ENCODE measurements around the gene ANGPTL4. TPM values are rescaled to one million over a fixed set of nuclear protein-coding genes. Genes with fewer than 3 reads are reported as not detected.
"Not testable (repeated sequence)": the region's sequence is repeated elsewhere in the genome, so short reads cannot be mapped to it uniquely, and the experiment has no call there.

Gene ANGPTL4
- polyA plus RNA-seq, 3 donors = 2.6 to 3.9 (median 3.1) TPM

DNA sequence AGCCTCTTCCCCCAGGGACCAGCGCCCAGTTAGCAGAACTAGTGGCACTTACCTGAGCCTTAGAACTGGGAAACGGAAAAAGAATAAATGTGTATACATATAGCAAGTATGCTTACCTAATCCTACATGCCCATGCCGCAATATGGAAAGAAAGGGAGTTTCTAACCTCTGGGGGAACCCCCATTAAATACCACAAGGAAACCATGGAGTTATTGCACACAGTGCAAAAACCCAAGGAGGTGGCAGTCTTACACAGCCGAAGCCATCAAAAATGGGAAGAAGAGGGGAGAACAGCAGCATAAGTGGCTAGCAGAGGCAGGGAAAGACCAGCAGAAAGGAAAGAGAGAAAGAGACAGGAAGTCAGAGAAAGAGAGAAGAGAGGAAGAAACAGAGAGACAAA, 20.6 kb downstream of the ANGPTL4 start:
- not testable (repeated sequence) for DNase-seq (ENCODE audit: extremely low read depth in 1 of 11, low read depth in 9 of 11, low spot score in 4 of 11)

DNA sequence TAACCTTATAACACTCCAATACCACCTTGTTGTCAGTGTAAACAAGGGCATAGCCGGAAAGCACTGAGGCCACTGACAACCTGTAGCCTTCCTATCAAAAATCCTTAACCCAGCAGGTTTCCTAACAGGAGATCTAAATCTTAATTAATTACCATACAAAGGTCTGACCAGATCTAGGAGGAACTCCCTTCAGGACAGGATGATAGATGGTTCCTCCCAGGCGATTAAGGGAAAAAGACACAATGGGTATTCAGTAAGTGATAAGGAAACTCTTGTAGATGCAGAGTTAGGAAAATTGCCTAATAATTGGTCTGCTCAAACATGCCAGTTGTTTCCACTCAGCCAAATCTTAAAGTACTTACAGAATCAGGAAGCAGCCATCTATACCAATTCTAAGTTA, 21.1 kb downstream of the ANGPTL4 start:
- DNase-seq (ENCODE audit: extremely low read depth in 1 of 11, low read depth in 9 of 11, low spot score in 4 of 11) = not testable (repeated sequence)

DNA sequence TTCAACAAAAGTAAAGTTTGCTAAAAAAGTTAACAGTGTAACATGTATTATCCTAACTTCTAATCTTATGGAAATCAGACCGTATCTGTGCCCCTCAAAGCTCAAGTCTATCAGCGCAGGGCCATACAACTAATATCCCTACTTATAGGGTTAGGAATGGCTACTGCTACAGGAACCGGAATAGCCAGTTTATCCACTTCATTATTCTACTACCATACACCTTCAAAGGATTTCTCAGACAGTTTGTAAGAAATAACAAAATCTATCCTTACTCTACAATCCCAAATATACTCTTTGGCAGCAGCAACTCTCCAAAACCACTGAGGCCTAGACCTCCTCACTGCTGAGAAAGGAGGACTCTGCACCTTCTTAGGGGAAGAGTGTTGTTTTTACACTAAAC, 21.6 kb downstream of the ANGPTL4 start:
- not testable (repeated sequence) for DNase-seq (ENCODE audit: extremely low read depth in 1 of 11, low read depth in 9 of 11, low spot score in 4 of 11)

DNA sequence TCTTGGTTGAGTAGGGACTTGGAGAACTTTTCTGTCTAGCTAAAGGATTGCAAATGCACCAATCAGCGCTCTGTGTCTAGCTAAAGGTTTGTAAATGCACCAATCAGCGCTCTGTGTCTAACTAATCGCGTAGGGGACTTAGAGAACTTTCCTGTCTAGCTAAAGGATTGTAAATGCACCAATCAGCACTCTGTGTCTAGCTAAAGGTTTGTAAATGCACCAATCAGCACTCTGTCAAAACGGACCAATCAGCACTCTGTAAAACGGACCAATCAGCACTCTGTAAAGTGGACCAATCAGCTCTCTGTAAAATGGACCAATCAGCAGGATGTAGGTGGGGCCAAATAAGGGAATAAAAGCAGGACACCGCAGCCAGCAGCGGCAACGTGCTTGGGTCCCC, 22.5 kb downstream of the ANGPTL4 start:
- not testable (repeated sequence) for DNase-seq (ENCODE audit: extremely low read depth in 1 of 11, low read depth in 9 of 11, low spot score in 4 of 11)

DNA sequence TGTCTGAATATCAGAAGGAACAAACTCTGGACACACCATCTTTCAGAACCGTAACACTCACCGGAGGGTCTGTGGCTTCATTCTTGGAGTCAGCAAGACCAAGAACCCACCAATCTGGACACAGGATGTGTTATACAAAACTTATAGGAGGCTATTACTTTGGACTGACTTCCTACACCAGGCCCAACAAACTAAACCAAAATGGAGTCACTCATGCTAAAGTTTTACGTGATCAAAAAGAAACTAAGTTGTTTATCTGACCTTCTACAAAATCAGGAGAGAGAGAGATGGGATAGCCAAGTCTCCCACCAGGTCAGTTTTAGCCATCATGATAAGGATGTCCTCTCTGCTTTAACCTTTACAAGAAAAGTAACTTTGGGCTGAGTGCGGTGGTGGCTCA, 23.0 kb downstream of the ANGPTL4 start:
- no peak for DNase-seq (ENCODE audit: extremely low read depth in 1 of 11, low read depth in 9 of 11, low spot score in 4 of 11)

DNA sequence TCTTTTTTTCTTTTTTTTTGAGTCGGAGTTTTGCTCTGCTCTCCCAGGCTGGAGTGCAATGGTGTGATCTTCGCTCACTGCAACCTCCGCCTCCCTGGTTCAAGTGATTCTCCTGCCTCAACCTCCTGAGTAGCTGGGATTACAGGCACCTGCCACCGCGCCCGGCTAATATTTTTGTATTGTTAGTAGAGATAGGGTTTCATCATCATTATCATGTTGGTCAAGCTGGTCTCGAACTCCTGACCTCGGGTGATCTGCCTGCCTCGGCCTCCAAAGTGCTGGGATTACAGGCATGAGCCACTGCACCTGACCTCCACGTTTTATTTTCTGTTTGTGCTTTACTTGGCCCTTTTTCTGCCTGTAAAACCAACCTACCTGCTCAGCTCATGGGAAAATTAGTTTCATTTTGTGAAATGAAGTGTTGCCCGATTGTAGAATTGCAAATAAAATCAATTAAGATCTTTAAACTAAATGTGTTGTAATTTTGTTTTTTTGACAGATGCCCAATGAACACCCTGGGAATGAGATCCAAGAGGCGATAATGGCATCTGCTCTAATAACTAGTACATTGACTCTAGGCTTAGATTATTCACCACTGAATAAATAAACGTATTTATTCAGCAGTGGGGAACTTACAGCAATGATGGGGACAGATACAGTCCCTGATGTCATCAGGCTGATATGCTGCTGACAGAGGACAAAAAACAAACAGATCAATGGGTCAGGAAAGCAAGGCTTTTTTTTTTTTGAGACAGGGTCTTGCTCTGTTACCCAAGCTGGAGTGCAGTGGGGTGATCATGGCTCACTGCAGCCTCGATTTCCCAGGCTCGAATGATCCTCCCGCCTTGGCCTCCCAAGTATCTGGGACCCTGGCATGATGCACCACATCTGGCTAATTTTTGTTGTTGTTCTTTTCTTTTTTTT, 24.0 kb downstream of the ANGPTL4 start:
- DNase-seq (ENCODE audit: extremely low read depth in 1 of 11, low read depth in 9 of 11, low spot score in 4 of 11) = no peak

DNA sequence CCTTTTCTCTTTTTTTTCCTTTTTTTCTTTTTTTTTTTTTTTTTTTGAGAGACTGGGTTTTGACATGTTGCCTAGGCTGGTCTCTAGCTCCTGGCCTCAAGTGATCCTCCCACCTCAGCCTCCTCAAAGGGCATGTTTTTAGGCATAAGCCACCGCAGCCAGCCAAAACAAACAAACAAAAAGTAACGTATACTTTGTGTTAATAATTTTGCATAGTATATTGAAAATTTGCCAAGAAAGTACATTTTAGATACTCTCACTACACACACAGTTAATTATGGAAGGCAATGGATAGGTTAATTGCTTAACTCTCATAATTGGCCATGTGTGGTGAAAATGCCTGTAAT, 24.6 kb downstream of the ANGPTL4 start:
- DNase-seq (ENCODE audit: extremely low read depth in 1 of 11, low read depth in 9 of 11, low spot score in 4 of 11) = no peak

DNA sequence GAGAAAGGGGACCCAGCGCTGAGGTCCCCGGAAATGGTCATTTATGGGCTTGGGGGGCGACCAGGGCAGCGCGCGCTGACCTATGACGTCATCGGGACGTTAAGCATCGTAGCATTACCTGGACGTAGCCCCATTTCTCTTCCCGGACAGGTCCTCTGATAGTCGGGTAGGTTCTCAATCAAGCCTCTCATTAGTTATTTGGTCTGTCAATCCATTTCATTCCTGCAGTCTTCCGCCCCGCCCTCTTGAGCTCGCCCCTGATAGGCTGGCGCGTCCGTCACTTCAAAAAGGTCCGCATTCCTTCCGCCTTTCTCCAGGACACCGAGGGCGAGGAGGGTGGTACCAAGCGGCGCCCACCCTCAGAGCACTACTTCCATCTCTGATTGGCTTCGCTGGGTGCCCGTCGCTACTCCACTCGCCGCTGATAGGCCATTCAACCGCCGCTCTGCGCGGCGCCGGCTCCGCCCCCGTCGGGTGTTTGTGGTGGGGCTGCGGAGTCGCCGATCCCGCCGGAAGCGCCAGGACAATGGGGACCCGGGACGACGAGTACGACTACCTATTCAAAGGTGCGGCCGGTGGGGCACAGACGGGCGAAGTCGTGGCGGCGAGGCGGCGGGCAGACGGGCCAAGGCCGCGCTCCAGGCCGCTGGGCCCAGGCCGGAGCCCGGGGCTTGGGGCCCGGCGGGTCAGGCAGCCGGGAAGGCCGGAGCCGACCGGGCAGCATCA, 26.1 kb downstream of the ANGPTL4 start, which contains the start of gene RAB11B:
TSS of gene RAB11B (plus strand) at position 470 of the 726 bp plus-strand sequence. CDS start at position 527, 57 bp downstream.
- DNase-seq (ENCODE audit: extremely low read depth in 1 of 11, low read depth in 9 of 11, low spot score in 4 of 11) = peak; percentile 98 to 100 (median 99)

DNA sequence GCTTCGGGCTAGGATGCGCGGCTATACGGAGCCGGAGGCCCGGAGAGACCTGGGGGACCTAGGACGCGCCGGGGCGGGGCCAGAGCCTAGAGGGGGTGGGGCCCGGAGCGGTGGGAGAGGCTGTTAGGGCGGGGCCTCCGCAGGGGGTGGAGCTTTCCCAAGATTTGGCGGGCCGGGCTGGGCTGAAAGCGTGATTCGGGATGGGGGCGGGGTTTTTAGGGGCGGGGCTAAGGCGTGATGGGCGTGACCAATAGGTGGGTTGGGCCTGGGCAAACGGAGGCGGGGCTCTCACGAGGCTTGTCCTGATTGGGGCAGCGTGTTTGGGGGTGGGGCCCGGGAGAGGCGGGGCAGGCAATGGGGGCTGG, 26.6 kb downstream of the ANGPTL4 start:
- peak; percentile 70 to 89 (median 77) for DNase-seq (ENCODE audit: extremely low read depth in 1 of 11, low read depth in 9 of 11, low spot score in 4 of 11)

DNA sequence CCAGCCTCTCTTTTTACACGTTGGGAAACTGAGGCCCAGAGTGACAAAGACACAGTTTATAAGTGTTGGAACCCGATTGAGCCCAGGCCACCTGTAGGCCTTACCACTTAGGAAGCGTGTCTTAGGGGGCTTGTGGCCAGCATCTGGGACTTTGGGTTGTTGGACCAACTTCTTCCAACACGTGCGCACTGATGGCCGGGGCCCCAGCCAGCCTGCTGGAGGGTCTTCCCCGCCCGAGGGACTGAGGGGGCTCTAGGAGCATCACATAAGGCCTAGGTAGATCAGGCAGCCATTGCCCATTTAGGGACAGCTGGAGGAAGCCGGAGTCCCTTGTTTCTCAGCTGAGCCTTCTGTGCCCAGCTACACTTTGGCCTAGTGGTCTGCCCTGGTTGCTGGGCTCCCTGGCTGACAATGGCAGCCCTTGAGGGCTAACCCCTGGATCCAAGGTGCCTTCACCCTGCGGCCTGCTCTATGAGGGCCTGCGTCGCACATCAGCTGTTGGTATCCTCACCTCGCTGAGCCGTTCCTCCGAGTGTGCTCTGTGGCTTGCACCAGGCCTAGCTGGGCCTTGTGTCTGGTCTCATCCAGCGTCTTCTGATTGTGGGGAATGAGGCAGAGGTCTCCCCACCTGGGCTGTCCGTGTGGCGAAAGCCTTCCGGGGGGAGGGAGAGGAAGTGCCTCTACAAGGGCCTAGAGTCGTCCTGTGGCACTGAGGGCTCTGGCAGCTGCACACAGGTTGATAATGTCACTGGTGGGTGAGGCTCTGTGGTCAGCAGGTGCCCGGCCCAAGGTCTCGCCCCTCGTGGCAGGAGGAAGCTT, 27.5 kb downstream of the ANGPTL4 start:
- no peak for DNase-seq (ENCODE audit: extremely low read depth in 1 of 11, low read depth in 9 of 11, low spot score in 4 of 11)

DNA sequence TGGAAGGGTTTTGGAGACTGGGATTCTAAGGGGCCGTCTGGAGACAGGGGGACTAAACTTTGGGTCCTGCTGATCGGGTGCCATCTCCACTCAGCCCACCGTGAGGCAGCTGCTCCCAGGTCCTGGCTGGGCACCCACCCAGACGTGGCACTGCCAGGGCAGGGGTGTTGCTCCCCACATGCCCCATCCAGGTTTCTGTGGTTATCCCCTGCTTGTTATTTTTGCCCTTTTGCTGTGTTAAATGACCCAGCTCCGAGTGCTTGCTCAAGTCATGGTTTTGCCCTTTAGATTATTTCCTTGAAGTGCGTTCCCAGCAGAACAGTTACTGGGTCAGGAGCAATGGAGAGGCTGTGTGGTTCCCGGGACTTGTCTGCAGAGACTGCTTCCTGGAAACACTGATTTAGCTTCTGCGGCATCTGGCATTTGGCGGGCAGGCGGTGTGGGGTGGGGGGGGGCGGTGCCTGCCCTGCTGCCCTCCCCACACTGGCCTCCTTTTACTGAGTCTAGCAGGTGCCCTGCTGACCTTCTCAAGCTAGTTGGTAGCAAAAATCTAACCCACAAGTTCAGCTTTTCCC, 28.1 kb downstream of the ANGPTL4 start:
- DNase-seq (ENCODE audit: extremely low read depth in 1 of 11, low read depth in 9 of 11, low spot score in 4 of 11) = no peak

DNA sequence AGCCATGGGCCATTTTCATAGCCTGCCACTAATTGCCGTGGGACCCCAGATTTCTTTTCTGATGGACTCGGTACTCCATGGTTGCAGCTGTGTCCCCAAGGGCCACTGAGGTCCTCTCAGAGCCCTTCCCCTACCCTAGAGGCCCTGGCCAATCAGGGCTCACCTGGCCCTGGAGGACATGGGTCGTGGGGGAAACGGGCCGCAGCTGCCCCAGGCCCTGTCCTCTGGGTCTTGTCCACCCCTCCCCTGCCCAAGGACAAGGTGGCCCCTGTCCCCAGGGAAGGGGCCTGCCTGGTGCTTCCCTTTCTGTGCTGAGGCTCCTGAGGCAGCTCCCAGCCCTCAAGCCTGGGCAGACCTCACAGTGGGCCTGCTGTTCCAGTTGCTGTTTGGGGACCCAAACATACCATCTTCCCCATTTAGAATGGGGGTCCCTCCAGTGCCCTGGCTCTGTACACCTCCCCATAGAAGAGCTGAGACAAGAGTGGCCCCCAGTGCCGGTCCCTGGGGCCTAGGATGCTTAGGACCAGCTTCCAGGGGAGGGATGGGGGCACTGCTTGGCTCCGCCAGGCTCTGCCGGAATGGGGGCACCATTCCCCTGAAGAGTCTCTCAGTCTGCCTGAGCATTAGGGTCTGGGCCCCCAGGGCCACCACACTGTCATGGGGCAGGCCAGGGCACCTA, 29.4 kb downstream of the ANGPTL4 start:
- no peak for DNase-seq (ENCODE audit: extremely low read depth in 1 of 11, low read depth in 9 of 11, low spot score in 4 of 11)

DNA sequence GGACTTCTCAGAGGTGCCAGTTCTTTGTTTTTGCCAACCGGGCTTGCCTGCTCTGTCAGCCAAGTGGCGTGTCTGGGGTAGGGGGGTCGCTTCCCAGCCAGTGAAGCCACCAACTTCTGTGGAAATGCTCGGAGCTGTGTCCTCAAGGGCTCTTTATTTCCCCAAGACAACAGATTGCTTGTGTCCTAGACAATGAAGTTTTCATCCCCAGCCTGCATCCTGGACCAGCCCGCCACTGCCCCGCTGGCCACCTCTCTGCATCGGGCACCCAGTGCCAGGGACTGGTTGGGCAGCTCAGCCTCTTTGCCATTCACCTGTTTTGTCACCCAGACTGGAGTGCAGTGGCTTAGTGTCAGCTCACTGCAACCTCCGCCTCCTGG, 29.9 kb downstream of the ANGPTL4 start:
- DNase-seq (ENCODE audit: extremely low read depth in 1 of 11, low read depth in 9 of 11, low spot score in 4 of 11) = no peak

DNA sequence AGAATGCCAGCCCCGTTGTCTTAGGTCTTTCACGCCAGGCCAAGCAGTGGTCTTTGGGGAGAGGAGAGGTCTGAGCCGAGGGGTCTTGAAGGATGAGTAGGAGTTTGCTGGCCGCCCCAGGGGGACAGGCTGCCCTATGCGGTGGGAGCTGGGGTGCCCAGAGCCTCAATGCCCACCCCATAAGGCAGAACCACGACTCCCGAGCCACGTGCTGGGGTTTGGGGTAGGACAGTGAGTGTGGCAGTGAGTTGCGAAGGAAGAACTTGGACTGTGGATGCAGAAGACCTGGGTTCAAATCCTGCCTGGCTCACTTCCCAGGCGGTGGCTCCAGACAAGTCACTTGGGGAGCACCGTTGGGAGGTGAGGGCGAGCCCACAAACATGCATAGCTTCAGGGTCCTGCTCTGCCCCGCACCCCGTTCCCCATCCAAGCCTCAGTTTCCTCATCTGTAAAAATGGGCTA, 31.7 kb downstream of the ANGPTL4 start:
- DNase-seq (ENCODE audit: extremely low read depth in 1 of 11, low read depth in 9 of 11, low spot score in 4 of 11) = no peak

DNA sequence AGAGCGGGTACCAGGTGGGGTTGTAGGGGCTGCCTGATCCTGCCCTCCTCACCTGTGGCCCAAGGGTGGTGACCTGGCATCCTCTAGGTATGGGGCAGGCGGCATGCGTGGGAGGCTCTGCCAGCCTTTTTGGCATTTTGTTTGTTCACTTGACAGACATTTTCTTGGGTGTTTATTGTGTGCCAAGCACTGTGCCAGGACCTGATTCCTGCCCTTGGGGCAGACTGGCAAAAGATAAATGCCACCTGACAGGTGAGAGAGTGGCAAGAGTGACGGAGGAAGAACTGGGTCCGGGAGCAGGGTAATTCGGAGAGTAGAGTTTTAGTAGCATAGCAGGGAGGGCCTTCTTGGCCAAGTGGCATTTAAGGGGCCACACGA, 32.2 kb downstream of the ANGPTL4 start:
- DNase-seq (ENCODE audit: extremely low read depth in 1 of 11, low read depth in 9 of 11, low spot score in 4 of 11) = no peak

DNA sequence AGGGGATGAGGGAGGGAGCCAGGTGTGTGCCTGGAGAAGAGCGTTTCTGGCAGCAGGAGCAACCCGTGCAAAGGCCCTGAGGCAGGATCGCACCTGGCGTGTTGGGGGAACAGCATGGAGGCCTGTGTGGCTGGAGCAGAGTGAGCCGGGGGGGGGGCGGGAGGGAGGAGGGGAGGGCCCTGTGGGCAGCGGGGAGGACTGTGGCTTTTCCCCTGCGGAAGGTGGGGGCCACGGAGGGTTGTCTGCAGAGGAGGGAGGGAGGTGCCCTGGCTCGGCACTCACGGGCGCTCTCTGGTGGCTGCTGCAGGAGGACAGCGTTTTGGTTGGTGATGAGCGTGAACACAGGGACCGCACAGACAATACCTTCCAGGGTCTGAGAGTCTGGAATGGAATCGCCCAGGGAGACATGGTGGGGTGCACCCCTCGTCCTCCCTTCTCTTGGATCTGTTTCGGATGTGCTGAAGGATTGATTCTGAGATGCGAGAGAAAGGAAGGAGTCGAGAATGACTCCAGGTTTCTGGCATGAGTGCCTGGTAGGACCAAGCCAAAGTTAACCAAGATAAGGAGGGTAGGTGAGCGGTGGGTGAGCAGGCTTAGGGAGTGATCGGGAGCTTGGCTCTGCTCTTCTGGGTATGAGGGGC, 32.7 kb downstream of the ANGPTL4 start:
- DNase-seq (ENCODE audit: extremely low read depth in 1 of 11, low read depth in 9 of 11, low spot score in 4 of 11) = no peak

DNA sequence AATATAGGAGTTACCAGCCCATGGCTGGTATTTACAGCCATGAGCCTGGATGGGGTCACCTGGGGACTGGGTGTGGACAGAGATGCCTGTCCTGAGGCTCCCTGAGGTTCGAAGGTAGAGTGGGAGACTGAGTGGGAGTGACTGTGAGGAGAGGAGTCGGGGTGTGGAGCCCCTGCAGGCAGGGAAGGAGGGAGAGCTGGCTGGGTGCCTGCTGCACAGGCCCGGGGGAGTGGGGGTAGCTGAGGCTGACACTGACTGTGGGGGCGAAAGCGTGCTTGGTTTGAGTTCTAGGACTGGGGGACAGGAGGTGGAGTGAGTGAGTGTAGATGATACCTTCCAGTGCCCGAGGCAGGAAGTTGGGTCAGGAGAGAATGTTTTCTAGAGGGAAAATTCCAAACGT, 33.3 kb downstream of the ANGPTL4 start:
- no peak for DNase-seq (ENCODE audit: extremely low read depth in 1 of 11, low read depth in 9 of 11, low spot score in 4 of 11)

DNA sequence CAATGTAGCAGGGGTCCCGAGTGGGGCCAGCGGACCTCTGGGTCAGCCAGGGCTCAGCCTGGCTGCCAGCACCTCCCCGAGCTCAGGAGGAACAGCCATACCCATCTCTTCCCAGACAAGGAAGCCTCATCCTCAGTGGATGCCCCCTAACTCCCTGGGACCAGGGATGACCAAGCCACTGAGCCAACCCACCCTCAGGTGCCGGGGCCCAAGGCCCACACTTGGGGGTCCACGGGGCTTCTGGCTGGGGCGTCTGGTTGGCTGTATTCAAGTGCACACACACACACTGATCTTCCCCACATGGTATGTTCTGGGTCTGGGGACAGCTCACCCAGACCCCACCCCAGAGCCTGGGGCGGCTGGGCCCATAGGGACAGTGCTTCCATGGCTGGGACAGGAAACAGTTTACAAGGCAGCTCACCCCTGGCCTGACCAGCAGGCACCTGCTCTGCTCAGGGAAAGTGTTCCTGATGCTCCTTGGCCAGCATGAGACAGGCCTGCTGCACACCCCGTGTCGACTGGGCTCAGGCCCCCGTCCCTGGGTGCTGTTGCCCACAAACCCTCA, 33.9 kb downstream of the ANGPTL4 start:
- no peak for DNase-seq (ENCODE audit: extremely low read depth in 1 of 11, low read depth in 9 of 11, low spot score in 4 of 11)

All from renal cortex interstitium (tissue), 11 donors.